GM18507 (cell line): Measurements from ENCODE around the gene DTD1.
A peak's percentile ranks its signal among the peaks of the same experiment; 100 is the strongest.

Experiments
- DNase-seq: peaks from one replicate; pipeline ENCODE4 v3.0.0; 2011; ENCODE audit warnings: low read depth; ENCODE audit not compliant: insufficient read length; ENCODE audit errors: extremely low spot score
- FAIRE-seq: peaks from 2 replicates; lab custom pipeline; 2011; peaks lifted over from hg19 to GRCh38; lab: Jason Lieb, UNC

Gene DTD1

DNA sequence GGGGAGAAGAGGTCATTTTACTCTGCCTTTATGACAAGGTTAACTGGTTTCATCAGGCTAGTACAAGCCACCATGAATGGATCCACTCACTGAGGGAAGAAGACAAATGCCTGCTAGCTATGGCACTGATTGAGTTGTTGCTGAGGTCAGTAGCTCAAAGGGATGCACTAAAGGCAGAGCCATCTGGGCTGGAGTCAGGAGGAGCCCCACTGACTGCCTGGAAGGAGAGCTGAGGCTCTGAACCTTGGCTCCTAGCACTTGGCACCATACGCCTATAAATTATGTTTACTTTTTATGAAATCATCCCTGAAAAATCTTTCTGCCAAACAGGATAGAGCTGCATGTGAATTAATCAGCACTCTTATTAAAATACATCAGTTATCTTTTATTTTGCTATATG lies 104.6 kb downstream of the DTD1 start:
- no peak for FAIRE-seq

GRCh38 chr20:18694071-18694470 lies 106.2 kb downstream of the DTD1 start:
- DNase-seq (no peak), FAIRE-seq (no peak)

More for the DNA sequence above, 104.6 kb downstream of the DTD1 start:
- no peak for DNase-seq

DNA sequence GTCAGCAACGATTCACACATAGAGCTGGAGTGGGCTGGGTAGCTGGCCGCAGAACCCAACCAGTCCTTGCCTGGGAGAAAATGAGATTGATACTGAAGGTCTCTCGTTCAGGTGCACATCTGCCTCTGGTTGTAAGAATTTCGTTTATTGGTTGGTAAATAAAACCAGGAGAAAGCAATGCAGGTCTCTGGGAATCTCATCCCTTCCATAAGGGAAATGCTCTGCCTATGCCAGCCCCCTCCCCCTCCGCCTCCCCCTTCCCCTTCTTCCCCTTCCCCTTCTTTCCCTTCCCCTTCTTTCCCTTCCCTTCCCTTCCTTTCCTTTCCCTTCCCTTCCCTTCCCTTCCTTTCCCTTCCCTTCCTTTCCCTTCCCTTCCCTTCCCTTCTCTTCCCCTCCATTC lies 107.3 kb downstream of the DTD1 start:
- FAIRE-seq, result no peak
- DNase-seq, result no peak

DNA sequence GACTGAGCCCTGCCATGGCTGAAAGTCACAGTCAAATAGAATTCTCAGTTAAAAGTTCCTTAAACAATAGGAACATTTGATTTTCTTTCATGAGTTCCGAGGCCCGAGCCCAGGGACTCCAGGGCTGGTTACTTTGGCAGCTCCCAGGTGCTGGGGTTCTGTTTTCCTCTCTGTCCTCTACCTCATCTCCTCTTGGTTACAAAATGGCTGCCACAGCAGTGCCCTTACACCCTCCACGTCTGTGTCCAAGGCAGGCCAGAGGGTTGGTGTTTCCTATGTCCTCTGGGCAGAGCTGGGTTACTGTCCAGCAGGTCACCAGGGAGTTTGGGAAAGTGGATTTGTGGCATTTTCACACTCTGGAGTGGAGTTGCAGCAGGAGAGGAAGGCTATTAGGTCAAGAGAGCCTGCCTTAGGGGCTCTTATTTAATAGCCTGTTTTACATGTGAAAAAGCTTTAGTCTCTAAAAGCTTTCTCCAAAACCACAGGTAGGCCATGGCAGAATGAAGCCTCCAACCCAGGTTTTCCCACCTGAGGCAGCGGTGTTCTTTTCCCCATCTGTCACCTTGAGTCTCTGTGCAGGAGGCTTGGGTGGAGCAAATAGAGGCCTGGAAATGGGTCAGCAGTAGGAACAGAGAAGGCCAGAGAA lies 111.0 kb downstream of the DTD1 start:
- no peak for FAIRE-seq
- no peak for DNase-seq

DNA sequence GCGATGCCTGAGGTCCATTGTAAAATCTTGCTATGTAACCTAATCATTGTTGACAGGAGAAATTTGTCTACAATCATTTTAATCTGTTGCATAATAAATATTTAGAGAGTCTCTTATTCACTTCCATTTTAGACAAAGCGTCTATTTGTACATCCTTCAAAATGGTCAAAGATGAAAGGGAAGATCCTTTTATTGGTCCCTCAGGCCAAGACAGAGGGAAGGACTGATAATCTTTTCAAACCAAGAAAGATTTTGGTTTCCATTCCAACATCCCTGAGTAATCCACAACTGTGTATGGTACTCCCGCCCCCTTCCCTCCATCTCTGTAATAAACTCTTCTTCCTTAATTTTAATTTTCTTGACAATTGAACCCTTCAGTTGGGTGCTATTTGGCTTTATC lies 114.1 kb downstream of the DTD1 start:
- no peak for DNase-seq
- no peak for FAIRE-seq

DNA sequence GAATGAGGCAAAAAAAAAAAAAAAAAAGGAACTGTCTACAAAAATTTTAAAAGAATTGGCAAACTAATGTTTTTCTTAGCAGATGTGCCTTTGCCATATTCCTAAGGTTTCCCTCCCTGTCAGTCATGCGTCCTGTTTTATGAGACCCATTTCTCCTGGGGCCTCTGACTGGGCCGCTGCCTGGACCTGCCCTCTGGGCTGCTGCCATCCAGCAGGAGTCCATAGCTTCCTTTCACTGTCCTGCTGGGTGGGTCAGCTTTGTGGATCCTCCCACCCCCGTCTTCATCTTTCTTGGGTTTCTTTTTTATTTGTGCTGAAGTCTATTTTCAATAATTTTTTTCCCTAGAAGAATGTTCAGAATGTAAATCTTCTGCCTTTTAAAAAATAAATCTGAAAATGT lies 114.9 kb downstream of the DTD1 start:
- no peak for DNase-seq
- FAIRE-seq, result no peak

DNA sequence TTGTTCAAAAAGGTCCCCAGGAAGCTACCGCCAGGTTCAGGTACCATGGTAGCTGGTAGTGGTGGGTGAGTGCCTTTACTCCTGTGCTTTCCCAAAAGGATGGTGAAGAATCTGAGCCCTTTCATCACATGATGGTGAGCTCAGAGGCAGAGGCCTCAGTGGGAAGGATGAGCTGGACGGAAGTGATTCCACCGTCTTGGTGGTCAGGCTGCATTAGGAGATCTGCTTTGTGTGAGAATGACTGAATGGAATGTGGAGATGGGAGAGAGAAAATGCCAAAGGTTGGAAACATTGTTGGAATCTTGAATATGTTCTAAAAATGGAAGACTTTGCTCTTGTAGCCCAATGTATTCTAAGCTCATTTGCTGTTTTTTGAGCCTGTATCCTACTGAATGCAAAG lies 117.6 kb downstream of the DTD1 start:
- FAIRE-seq (no peak), DNase-seq (no peak)

- FAIRE-seq (no peak), DNase-seq (no peak)
Observed at GRCh38 chr20:18705910-18706309, 118.1 kb downstream of the DTD1 start.

GRCh38 chr20:18712131-18712530 lies 124.3 kb downstream of the DTD1 start:
- no peak for FAIRE-seq

DNA sequence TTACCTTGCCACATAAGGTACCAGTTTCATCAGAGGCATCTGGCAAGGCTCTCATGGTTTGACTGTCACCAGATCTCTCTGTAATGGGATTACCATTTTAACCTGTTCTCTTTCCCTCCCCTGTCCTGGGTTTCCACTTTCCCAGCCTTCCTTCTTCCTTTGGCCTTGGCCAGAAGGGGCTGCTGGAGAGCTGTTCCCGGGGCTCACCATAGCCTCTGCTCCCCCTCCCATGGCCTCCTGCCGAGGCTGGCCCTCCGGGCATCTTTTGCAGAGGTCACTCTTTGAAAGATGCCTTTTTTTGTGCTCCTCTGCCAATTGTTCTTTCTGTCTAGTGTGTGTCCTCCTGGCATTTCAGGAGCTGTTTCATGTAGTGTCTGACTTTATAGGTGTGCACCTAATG lies 125.0 kb downstream of the DTD1 start:
- FAIRE-seq (no peak), DNase-seq (no peak)

More at GRCh38 chr20:18712131-18712530, 124.3 kb downstream of the DTD1 start:
- no peak for DNase-seq

DNA sequence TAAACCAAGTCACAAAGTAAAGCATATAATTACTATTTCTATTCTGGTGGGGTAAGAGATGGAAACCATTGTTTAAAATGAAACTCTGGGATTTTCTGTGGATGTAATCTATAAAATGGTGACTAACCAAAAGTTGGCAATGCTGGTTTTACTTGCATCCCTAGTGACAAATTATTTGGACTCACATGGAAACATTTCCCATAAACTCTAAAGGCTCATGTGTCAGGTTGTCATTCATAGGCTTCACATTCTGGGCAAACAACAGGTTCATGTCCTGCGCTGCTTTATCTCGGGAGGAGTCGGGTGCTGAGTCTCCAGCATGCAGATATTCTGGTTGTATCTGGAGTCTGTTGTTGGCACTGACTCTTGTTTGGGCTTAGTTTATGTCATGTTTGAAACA lies 127.7 kb downstream of the DTD1 start:
- no peak for FAIRE-seq
- DNase-seq, result no peak

DNA sequence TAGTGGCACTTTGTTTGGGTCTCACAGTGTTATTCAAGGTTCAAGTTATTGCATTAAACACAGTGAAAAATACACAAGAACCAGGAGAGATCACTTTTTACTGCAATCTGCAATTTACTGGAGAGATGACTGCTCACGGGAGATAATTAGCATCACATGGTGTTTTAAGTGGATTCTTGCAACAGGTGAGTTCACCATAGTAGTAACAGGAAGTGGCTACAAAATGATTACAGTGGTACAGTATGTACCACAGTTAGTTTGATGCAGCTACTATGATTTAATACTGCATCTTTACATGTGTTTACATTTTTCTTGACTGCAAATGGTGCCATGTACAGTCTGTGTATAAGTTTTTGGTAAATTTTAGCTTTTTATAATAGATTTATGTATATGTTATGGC lies 129.2 kb downstream of the DTD1 start:
- DNase-seq (no peak), FAIRE-seq (peak; percentile 39)

DNA sequence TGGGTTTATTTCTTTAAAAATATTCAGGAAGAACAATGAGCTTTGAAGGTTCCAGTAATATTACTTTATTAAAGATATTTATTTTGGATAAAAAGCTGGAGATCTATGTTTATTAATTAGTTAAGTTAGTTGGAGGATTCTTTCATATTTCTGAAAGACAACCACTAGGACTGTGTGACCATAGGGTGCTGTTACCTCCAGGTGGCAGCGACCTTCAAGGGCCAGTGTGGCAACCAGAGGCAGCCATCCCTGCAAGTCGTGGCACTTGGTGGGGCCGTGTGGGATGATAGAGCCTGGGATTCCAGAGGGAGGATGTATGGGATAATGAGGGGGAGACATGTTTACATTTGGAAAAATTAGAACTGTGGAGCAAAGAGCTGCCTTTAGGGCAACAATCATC lies 130.3 kb downstream of the DTD1 start:
- no peak for DNase-seq
- FAIRE-seq, result peak; percentile 41

DNA sequence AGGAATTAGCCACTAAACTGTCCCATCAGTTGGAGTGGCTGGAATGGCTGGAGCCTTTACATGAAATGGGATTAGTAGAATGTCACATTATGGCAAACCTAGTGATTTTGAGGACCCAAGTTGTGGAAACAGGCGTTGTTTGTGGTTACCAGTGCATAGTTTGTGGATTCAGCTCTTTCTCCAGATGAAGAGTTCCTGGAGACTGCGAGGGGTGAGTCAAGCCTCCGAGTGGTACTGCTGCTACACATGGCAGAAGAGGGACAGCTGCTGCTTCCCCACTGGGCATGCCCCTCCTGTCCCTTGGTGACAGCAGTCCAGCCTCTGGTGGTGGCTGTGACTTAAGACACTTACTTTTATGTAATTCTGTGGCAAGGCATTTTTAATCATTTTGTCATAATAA lies 131.6 kb downstream of the DTD1 start:
- no peak for FAIRE-seq

DNA sequence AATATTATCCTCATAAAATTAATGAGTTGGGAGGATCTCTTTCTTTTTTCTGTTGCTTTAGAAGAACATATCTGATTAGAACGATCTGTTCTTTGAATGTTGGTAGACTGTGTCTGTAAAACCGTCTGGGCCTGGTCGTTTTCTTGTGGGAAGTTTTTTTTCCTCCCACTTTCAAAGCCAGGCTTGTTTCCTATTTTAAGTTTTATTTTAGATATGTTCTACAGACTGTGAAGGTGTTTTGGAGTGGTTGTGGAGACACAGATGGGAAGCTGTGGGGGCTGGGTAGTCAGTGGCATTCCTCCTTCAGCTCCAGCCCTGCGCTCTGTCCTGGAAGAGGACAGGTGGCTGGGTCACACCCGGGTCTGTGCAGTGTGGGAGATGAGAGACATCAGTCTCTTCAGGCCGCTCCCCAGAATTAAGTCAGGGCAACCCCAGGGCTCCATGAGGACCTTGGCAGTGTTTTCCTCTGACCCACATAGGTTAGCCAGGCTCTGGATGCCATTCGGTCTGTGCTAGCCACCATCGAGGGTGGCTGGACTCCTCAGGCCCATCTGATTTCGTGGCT lies 133.8 kb downstream of the DTD1 start:
- DNase-seq, result no peak
- no peak for FAIRE-seq

More for the DNA sequence above, 131.6 kb downstream of the DTD1 start:
- no peak for DNase-seq

DNA sequence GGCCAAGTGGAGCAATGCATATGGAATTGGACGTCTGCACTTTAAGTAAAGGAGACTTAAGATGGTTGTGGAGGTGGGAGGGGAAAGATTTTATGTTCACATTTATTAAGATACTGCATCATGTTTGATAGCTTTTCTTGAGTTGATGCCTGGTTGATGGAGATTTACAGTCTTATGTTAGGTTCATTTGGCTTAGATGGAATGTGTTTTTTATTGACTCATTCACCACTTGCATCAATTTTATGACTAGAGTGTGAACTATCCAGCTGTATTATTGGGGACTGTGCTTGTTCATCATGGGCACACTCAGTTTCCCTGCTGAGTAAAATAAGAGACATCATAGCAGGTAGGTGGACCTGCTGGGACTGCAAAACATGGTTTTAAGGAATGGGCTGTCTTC lies 134.5 kb downstream of the DTD1 start:
- no peak for FAIRE-seq
- DNase-seq, result no peak

- no peak for DNase-seq
- no peak for FAIRE-seq
Observed at GRCh38 chr20:18724077-18724476, 136.2 kb downstream of the DTD1 start.

- FAIRE-seq, result no peak
- DNase-seq, result no peak
Observed at GRCh38 chr20:18724788-18725464, 137.1 kb downstream of the DTD1 start.

GRCh38 chr20:18727032-18727508 lies 139.2 kb downstream of the DTD1 start:
- FAIRE-seq, result no peak

DNA sequence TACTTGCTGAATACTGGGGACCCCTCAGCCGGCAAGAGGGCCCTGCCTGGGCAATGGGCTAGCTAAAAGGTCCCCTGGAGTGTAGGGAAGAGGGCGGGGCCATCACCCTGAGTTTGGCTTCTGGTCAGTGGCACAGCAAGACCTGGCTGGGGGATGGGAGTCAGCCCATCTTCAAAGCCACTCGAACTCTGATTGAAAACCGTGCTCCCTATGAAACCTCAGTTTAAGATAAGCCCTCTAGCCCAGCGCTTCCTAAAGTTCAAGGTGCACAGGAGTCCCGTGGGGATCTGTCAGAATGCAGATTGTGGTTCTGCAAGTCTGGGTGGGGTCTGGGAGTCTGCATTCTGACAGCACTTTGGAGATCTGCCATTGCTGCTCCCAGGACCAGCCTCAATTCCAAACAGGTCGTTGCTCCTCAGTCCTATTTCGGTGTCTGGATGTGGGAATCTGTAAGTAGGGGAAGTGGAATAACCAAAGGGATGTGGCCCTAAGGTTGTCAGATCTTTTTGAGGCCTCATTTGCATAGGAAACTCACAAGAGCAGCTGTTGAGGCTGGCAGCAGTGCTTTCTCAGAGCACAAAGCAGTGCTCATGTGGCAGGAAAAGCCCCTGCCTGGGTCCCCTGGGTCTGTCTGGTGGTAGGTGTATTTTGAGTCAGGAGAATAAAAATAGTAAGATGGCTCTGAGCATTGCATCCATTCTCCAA lies 140.5 kb downstream of the DTD1 start:
- DNase-seq (peak; percentile 44), FAIRE-seq (peak; percentile 95)

More at GRCh38 chr20:18727032-18727508, 139.2 kb downstream of the DTD1 start:
- no peak for DNase-seq
